HepG2 (cell line): ENCODE results near the gene FNIP2. TPM values are rescaled to one million over a fixed set of nuclear protein-coding genes. Genes with fewer than 3 reads are reported as not detected.

Source experiments
- ARID2 ChIP-seq: sonication (generic); formaldehyde crosslinking; IDR thresholded peaks from 2 replicates; pipeline ENCODE4 v1.8.1; 2022; ENCODE audit warnings: mild to moderate bottlenecking, missing genetic modification reagents, borderline replicate concordance
- ARID5B ChIP-seq: IDR thresholded peaks from 2 replicates; pipeline ENCODE4 v1.4.0; 2020; ENCODE audit warnings: mild to moderate bottlenecking, missing genetic modification reagents
- BRD4 ChIP-seq: sonication (generic); formaldehyde crosslinking; IDR thresholded peaks from 2 replicates; pipeline ENCODE4 v1.4.0; 2020; ENCODE audit warnings: missing genetic modification reagents
- CEBPG ChIP-seq: IDR thresholded peaks from 2 replicates; pipeline ENCODE4 v1.6.1; 2016
- ELF3 ChIP-seq: IDR thresholded peaks from 2 replicates; pipeline ENCODE4 v1.6.1; 2016; ENCODE audit warnings: missing genetic modification reagents, missing compliant biosample characterization
- FOSL2 ChIP-seq: sonication (generic); formaldehyde crosslinking; IDR thresholded peaks from 2 replicates; pipeline ENCODE4 v1.4.0; 2020; ENCODE audit warnings: missing genetic modification reagents
- GATAD2A ChIP-seq: IDR thresholded peaks from 2 replicates; pipeline ENCODE4 v1.6.1; 2016
- GFI1 ChIP-seq: sonication (generic); formaldehyde crosslinking; IDR thresholded peaks from 2 replicates; pipeline ENCODE4 v1.5.0; 2020; ENCODE audit warnings: missing genetic modification reagents, mild to moderate bottlenecking, borderline replicate concordance
- HNF1B ChIP-seq: sonication (generic); formaldehyde crosslinking; IDR thresholded peaks from 2 replicates; pipeline ENCODE4 v1.5.1; 2020; ENCODE audit warnings: mild to moderate bottlenecking, moderate library complexity, missing genetic modification reagents
- MEIS2 ChIP-seq: sonication (generic); formaldehyde crosslinking; IDR thresholded peaks from 2 replicates; pipeline ENCODE4 v1.9.0; 2021; ENCODE audit warnings: mild to moderate bottlenecking, missing genetic modification reagents
- MIXL1 ChIP-seq: IDR thresholded peaks from 2 replicates; pipeline ENCODE4 v1.6.1; 2016
- REL ChIP-seq: sonication (generic); formaldehyde crosslinking; conservative IDR thresholded peaks from 2 replicates; pipeline ENCODE4 v1.8.0; 2022; ENCODE audit warnings: mild to moderate bottlenecking, missing genetic modification reagents, moderate library complexity
- RXRB ChIP-seq: IDR thresholded peaks from 2 replicates; pipeline ENCODE4 v1.6.1; 2016; ENCODE audit warnings: borderline replicate concordance, missing genetic modification reagents, missing compliant biosample characterization
- SOX5 ChIP-seq: IDR thresholded peaks from 2 replicates; pipeline ENCODE4 v1.6.1; 2016; ENCODE audit warnings: borderline replicate concordance
- TEF ChIP-seq: sonication (generic); formaldehyde crosslinking; IDR thresholded peaks from 2 replicates; pipeline ENCODE4 v1.5.0; 2020; ENCODE audit warnings: missing genetic modification reagents
- ZBTB38 ChIP-seq: sonication (generic); formaldehyde crosslinking; IDR thresholded peaks from 2 replicates; pipeline ENCODE4 v1.5.1; 2020; ENCODE audit warnings: mild to moderate bottlenecking, missing genetic modification reagents
- ZBTB4 ChIP-seq: sonication (generic); formaldehyde crosslinking; IDR thresholded peaks from 2 replicates; pipeline ENCODE4 v1.4.0; 2020; ENCODE audit warnings: missing genetic modification reagents, mild to moderate bottlenecking, borderline replicate concordance
- ZNF207 ChIP-seq: fragments of 450-650 bp; IDR thresholded peaks from 2 replicates; pipeline ENCODE4 v1.6.1; 2016; ENCODE audit warnings: antibody characterized with exemption, borderline replicate concordance
- ZNF3 ChIP-seq: IDR thresholded peaks from 2 replicates; pipeline ENCODE4 v1.7.0; 2017; ENCODE audit warnings: inconsistent platforms
- ZNF556 ChIP-seq: sonication (generic); formaldehyde crosslinking; IDR thresholded peaks from 2 replicates; pipeline ENCODE4 v1.4.0; 2020; ENCODE audit warnings: mild to moderate bottlenecking, missing genetic modification reagents, borderline replicate concordance
- ZNF740 ChIP-seq: sonication (generic); formaldehyde crosslinking; IDR thresholded peaks from 2 replicates; pipeline ENCODE4 v1.4.0; 2020; ENCODE audit warnings: missing genetic modification reagents
- polyA plus RNA-seq, 8 experiments: library from polyadenylated mRNA; depleted of rRNA in 3 of 8; stranded (reverse) in 7 of 8; unstranded in 1 of 8; fragments of >200 nt; fragmentation: Illumina TruSeq in 4 of 8; extraction: Trizol in 4 of 8; gene quantifications; 2 replicates each; pipeline versions ENCODE4 v1.2.1 to v1.2.3, GENCODE V29; 2011 to 2016; ENCODE audit warnings: low read depth in 4 of 8, missing spikeins in 1 of 8, mixed read lengths in 1 of 8; ENCODE audit not compliant: insufficient read depth in 1 of 8
- total RNA-seq, 5 experiments: library from RNA; depleted of rRNA; stranded (reverse); fragments of >200 nt; fragmentation: Illumina TruSeq; extraction: Trizol; gene quantifications; 2 replicates each; pipeline ENCODE4 v1.2.3, GENCODE V29; 2016; ENCODE audit warnings: low read depth in 1 of 5

The FNIP2 gene
- total and polyA plus RNA-seq, 2 of the 13 experiments (the other 11 are each of a cell fraction or from before 2014, with no cell fraction given) = 15.5 to 21.0 TPM

GRCh38 chr4:158821228-158821971 is 52.6 kb downstream of the FNIP2 start (continued):
- peak; percentile 39; the same call in 1 of the 2 replicates for TF ChIP-seq HNF1B (CRISPR knock-in tag)
- no peak for TF ChIP-seq MEIS2 (CRISPR knock-in tag)
- TF ChIP-seq ZNF207 = no peak
- peak; percentile 59 for TF ChIP-seq ZBTB38 (CRISPR knock-in tag)
- TF ChIP-seq ZNF3 (CRISPR knock-in tag) = no peak
- no peak for TF ChIP-seq ZNF556 (CRISPR knock-in tag)
- peak; percentile 49; the same call in 1 of the 2 replicates for TF ChIP-seq CEBPG (CRISPR knock-in tag)
- TF ChIP-seq MIXL1 (CRISPR knock-in tag) = no peak
- 0 out of 2 replicates have a peak, but pooled peaks have one; percentile 38 for TF ChIP-seq ZBTB4 (CRISPR knock-in tag)
- peak; percentile 54 for TF ChIP-seq GATAD2A (CRISPR knock-in tag)
- TF ChIP-seq FOSL2 (CRISPR knock-in tag) = no peak
- peak; percentile 34; the same call in 1 of the 2 replicates for TF ChIP-seq SOX5 (CRISPR knock-in tag)
- no peak for TF ChIP-seq ZNF740 (CRISPR knock-in tag)
- TF ChIP-seq BRD4 (CRISPR knock-in tag) = 0 out of 2 replicates have a peak, but pooled peaks have one; percentile 50
- TF ChIP-seq RXRB (CRISPR knock-in tag) = peak; percentile 43; the same call in 1 of the 2 replicates
- TF ChIP-seq GFI1 = peak; percentile 27; the same call in 1 of the 2 replicates
- 0 out of 2 replicates have a peak, but pooled peaks have one; percentile 7 for TF ChIP-seq ARID2 (CRISPR knock-in tag)
- TF ChIP-seq ELF3 (CRISPR knock-in tag) = 0 out of 2 replicates have a peak, but pooled peaks have one; percentile 39
- TF ChIP-seq ARID5B = peak; percentile 47
- peak; percentile 76; the same call in 1 of the 2 replicates for TF ChIP-seq TEF
- TF ChIP-seq REL (CRISPR knock-in tag) = no peak
